Neural progenitor cell (in vitro differentiated cells): ENCODE measurements around the gene PLEKHA5. TPM values are rescaled to one million over a fixed set of nuclear protein-coding genes. Genes with fewer than 3 reads are reported as not detected.

Experiments
- DNase-seq: peaks from one replicate; pipeline ENCODE4 v3.0.0-alpha.2; 2016; ENCODE audit warnings: low spot score
- H2AFZ ChIP-seq: fragments of 200-600 bp; sonication (generic); replicated peaks from 2 replicates; pipeline ENCODE4 v1.6.1; 2016; ENCODE audit warnings: antibody characterized with exemption
- H3F3A ChIP-seq: fragments of 200-600 bp; sonication (generic); 2 replicates; pipeline ENCODE4 v1.6.1; 2016; ENCODE audit warnings: antibody characterized with exemption, low read depth
- H3K27ac ChIP-seq: fragments of 200-600 bp; sonication (generic); 2 replicates; pipeline ENCODE4 v1.5.1; 2016; ENCODE audit warnings: mild to moderate bottlenecking
- H3K27me3 ChIP-seq: fragments of 200-600 bp; sonication (generic); 2 replicates; pipeline ENCODE4 v1.6.1; 2016; ENCODE audit warnings: mild to moderate bottlenecking, moderate library complexity
- H3K36me3 ChIP-seq: fragments of 200-600 bp; sonication (generic); 2 replicates; pipeline ENCODE4 v1.5.1; 2016
- H3K4me1 ChIP-seq: fragments of 200-600 bp; sonication (generic); 2 replicates; pipeline ENCODE4 v1.6.1; 2016; ENCODE audit warnings: mixed run types
- H3K4me2 ChIP-seq: fragments of 200-600 bp; sonication (generic); 2 replicates; pipeline ENCODE4 v1.6.1; 2016
- H3K4me3 ChIP-seq: fragments of 200-600 bp; sonication (generic); 2 replicates; pipeline ENCODE4 v1.5.1; 2016
- H3K79me2 ChIP-seq: fragments of 200-600 bp; sonication (generic); 2 replicates; pipeline ENCODE4 v1.6.1; 2016; ENCODE audit warnings: low read depth
- H3K9ac ChIP-seq: fragments of 200-600 bp; sonication (generic); 2 replicates; pipeline ENCODE4 v1.6.1; 2016
- H3K9me3 ChIP-seq: fragments of 200-600 bp; sonication (generic); 2 replicates; pipeline ENCODE4 v1.5.1; 2016; ENCODE audit warnings: low read depth
- H4K20me1 ChIP-seq: fragments of 200-600 bp; sonication (generic); 2 replicates; pipeline ENCODE4 v1.6.1; 2016; ENCODE audit warnings: low read depth
- H3K27ac Mint-ChIP-seq: 3 replicates; pipeline ENCODE4 v1.8.0; 2021; ENCODE audit warnings: mixed read lengths
- H3K27me3 Mint-ChIP-seq: 2 replicates; pipeline ENCODE4 v1.8.0; 2022; ENCODE audit warnings: low read depth, mild to moderate bottlenecking, inconsistent platforms, moderate library complexity, mixed read lengths; ENCODE audit not compliant: insufficient read depth
- H3K36me3 Mint-ChIP-seq: 3 replicates; pipeline ENCODE4 v1.8.0; 2021; ENCODE audit warnings: mixed read lengths
- H3K4me1 Mint-ChIP-seq: 3 replicates; pipeline ENCODE4 v1.8.0; 2021; ENCODE audit warnings: mixed read lengths
- H3K4me3 Mint-ChIP-seq: 3 replicates; pipeline ENCODE4 v1.8.0; 2021; ENCODE audit warnings: mild to moderate bottlenecking, moderate library complexity, mixed read lengths
- H3K9me3 Mint-ChIP-seq: 3 replicates; pipeline ENCODE4 v1.8.0; 2020; ENCODE audit warnings: mixed read lengths
- EZH2 ChIP-seq: fragments of 200-600 bp; sonication (generic); IDR thresholded peaks from 2 replicates; pipeline ENCODE4 v1.6.1; 2017; ENCODE audit warnings: antibody characterized with exemption, mild to moderate bottlenecking, moderate library complexity
- EZH2phosphoT487 ChIP-seq: fragments of 200-600 bp; sonication (generic); IDR thresholded peaks from 2 replicates; pipeline ENCODE4 v1.6.1; 2017; ENCODE audit warnings: antibody characterized with exemption
- small RNA-seq: library from RNA; depleted of rRNA; stranded (forward); fragments of <200 nt; gene quantifications from one replicate; pipeline ENCODE3, GENCODE V24; 2015
- total RNA-seq: library from RNA; depleted of rRNA; stranded (reverse); fragments of >200 nt; gene quantifications from 2 replicates; pipeline ENCODE4 v1.2.3, GENCODE V29; 2015; ENCODE audit warnings: low replicate concordance
- TF ChIP-seq, protein P1 (sequence below): fragments of 200-600 bp; sonication (generic); IDR thresholded peaks from 2 replicates; pipeline ENCODE4 v1.5.1; 2017; ENCODE audit warnings: antibody characterized with exemption, mild to moderate bottlenecking

Gene PLEKHA5
- total RNA-seq, 1 donor from 2014 or later: 86.7 TPM

- Histone ChIP-seq H3K4me1 (no peaks in the 10 kb centered on the region), H3K9ac (no peak overlapping the region), H3K27me3 (no peaks in the 10 kb centered on the region), H3F3A (no peaks in the 10 kb centered on the region), H3K27ac (no peak overlapping the region), H3K4me3 (no peak overlapping the region), H2AFZ (no peak overlapping the region), H3K9me3 (no peaks in the 10 kb centered on the region), H3K79me2 (no peaks in the 10 kb centered on the region), H4K20me1 (no peaks in the 10 kb centered on the region), H3K36me3 (no peaks in the 10 kb centered on the region), H3K4me2 (no peak overlapping the region)
- H3K36me3 Mint-ChIP-seq: no peaks in the 10 kb centered on the region
- peaks cover 3% of the 10 kb centered on the region for H3K9me3 Mint-ChIP-seq
- no peak overlapping the region for H3K27ac Mint-ChIP-seq
- H3K4me3 Mint-ChIP-seq: no peak overlapping the region
- no peaks in the 10 kb centered on the region for H3K4me1 Mint-ChIP-seq
- TF ChIP-seq, protein P1, sequence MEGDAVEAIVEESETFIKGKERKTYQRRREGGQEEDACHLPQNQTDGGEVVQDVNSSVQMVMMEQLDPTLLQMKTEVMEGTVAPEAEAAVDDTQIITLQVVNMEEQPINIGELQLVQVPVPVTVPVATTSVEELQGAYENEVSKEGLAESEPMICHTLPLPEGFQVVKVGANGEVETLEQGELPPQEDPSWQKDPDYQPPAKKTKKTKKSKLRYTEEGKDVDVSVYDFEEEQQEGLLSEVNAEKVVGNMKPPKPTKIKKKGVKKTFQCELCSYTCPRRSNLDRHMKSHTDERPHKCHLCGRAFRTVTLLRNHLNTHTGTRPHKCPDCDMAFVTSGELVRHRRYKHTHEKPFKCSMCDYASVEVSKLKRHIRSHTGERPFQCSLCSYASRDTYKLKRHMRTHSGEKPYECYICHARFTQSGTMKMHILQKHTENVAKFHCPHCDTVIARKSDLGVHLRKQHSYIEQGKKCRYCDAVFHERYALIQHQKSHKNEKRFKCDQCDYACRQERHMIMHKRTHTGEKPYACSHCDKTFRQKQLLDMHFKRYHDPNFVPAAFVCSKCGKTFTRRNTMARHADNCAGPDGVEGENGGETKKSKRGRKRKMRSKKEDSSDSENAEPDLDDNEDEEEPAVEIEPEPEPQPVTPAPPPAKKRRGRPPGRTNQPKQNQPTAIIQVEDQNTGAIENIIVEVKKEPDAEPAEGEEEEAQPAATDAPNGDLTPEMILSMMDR: no peak
- no peak for TF ChIP-seq EZH2phosphoT487
- TF ChIP-seq EZH2: no peak
- H3K27me3 Mint-ChIP-seq: peaks cover 3% of the 10 kb centered on the region
- no peak for DNase-seq
These were observed 292.2 kb downstream of the PLEKHA5 start for GRCh38 chr12:19421503-19422282.

GRCh38 chr12:19423166-19423930 lies 293.8 kb downstream of the PLEKHA5 start:
- Histone ChIP-seq H3K9ac (no peak overlapping the region), H3K36me3 (no peaks in the 10 kb centered on the region), H3K27me3 (no peaks in the 10 kb centered on the region), H3K4me1 (no peaks in the 10 kb centered on the region), H2AFZ (no peak overlapping the region), H4K20me1 (no peaks in the 10 kb centered on the region), H3K9me3 (no peaks in the 10 kb centered on the region), H3F3A (no peaks in the 10 kb centered on the region), H3K27ac (no peak overlapping the region), H3K4me3 (no peak overlapping the region), H3K79me2 (no peaks in the 10 kb centered on the region), H3K4me2 (no peak overlapping the region)
- TF ChIP-seq EZH2phosphoT487 (no peak), EZH2 (no peak)
- TF ChIP-seq, protein P1: no peak
- Mint-ChIP-seq H3K4me3 (no peak overlapping the region), H3K4me1 (no peaks in the 10 kb centered on the region), H3K27ac (no peak overlapping the region), H3K27me3 (peaks cover 3% of the 10 kb centered on the region), H3K36me3 (peaks cover 2% of the 10 kb centered on the region), H3K9me3 (peaks cover 7% of the 10 kb centered on the region)
- DNase-seq: no peak

Small RNAs within 50 kb of the gene (small RNA-seq; reads per million reads assigned to genes)
- gene AC091805.2: not detected
- not detected for gene RN7SL67P
